HG03064 (cell line): ENCODE results near the gene GET3.
"Not testable (repeated sequence)": the region's sequence is repeated elsewhere in the genome, so short reads cannot be mapped to it uniquely, and the experiment has no call there.

Source experiments
- ATAC-seq: cut with Tn5 transposase; IDR thresholded peaks from one replicate; pipeline ENCODE4 v1.9.1; 2021; ENCODE audit warnings: low read depth; ENCODE audit not compliant: unreplicated experiment

The GET3 gene

GRCh38 chr19:12790628-12791344 is 53.5 kb downstream of the GET3 start:
- ATAC-seq: no peak

GRCh38 chr19:12791345-12792050 is 54.2 kb downstream of the GET3 start, which contains the start of gene JUNB:
TSS of gene JUNB (plus strand) at chr19:12791486. CDS start at chr19:12791772, 286 bp downstream.
- no peak for ATAC-seq

GRCh38 chr19:12792051-12792852 is 55.0 kb downstream of the GET3 start:
- ATAC-seq: no peak

GRCh38 chr19:12792853-12793289 is 55.6 kb downstream of the GET3 start:
- no peak for ATAC-seq

- ATAC-seq: no peak
Measured at GRCh38 chr19:12793290-12794195, 56.2 kb downstream of the GET3 start.

- ATAC-seq: no peak
Measured at GRCh38 chr19:12794196-12794941, 57.1 kb downstream of the GET3 start.

- no peak for ATAC-seq
Measured at GRCh38 chr19:12794971-12795381, 57.7 kb downstream of the GET3 start.

GRCh38 chr19:12796146-12797071 is 59.1 kb downstream of the GET3 start:
- ATAC-seq: no peak

- ATAC-seq: no peak
Measured at GRCh38 chr19:12797141-12797587, 59.9 kb downstream of the GET3 start.

GRCh38 chr19:12797607-12798006 is 60.3 kb downstream of the GET3 start:
- ATAC-seq: not testable (repeated sequence)
